NCI-H1105 (cell line): ENCODE measurements around the gene SYNE2.

Source experiments
- DNase-seq: peaks from one replicate; lab custom pipeline; 2025; lab: John Stamatoyannopoulos, UW

Gene SYNE2

GRCh38 chr14:63911404-63911803 lies 58.6 kb downstream of the SYNE2 start:
- DNase-seq: no peak

GRCh38 chr14:63912286-63912685 lies 59.5 kb downstream of the SYNE2 start:
- DNase-seq: no peak

DNA sequence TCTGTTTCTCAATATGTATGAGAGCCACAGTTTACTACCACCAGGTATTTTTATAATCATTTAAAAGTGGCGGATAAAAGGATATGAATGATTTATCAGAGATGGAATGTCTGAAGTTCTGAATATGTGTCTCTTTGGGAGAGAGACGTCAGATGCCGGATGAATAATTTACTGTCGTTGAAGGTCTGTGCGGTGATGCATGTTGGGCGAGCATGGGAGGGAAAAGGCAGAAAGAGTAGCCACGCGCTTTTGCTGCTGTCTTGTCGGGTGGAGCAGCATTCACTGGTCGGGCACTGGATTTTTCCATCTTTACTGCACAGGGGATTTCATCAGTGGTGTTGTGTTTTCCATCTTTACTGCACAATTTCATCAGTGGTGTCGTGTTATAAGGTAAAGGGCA lies 65.6 kb downstream of the SYNE2 start:
- DNase-seq: no peak

- no peak for DNase-seq
These were observed 70.1 kb downstream of the SYNE2 start for GRCh38 chr14:63922696-63923421.

GRCh38 chr14:63923422-63923752 lies 70.6 kb downstream of the SYNE2 start:
- DNase-seq: no peak

DNA sequence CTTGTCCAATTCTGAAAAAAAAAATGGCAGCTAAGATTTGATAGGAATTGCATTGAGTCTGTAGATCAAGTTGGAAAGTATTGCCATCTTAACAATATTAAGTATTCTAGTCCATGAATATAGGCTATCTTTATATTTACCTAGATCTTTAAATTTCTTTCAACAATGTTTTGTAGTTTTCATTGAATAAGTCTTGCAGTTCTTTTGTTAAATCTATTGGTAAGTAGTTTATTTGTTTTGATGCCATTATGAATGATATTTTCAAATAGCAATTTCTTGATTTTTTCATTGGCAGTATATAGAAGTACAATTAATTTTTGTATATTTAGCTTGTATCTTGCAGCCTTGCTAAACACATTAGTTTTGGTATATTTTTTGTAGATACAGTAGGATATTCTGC lies 71.6 kb downstream of the SYNE2 start:
- no peak for DNase-seq

GRCh38 chr14:63926641-63927040 lies 73.8 kb downstream of the SYNE2 start:
- DNase-seq: no peak

DNA sequence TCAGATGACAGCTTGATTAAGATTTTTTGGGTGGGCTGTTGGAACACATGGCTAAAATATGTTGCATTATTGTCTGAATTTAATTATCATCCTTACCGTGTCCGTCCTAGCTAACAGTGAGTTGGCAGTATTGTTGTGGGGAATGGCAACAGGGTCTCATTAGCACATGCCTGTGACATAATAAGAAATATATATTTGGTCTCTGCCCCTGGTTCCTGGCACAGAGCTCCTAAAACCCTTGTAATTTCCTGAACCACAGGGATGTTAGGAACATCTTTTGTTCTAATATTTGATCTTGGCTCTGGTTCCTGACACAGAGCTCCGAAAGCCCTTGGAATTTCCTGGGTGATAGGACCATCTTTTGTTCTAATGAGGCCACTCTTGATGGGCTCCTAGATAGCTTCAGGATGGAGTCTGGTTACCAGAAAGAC lies 76.0 kb downstream of the SYNE2 start:
- no peak for DNase-seq

GRCh38 chr14:63933110-63933509 lies 80.3 kb downstream of the SYNE2 start:
- no peak for DNase-seq

GRCh38 chr14:63933711-63934110 lies 80.9 kb downstream of the SYNE2 start:
- no peak for DNase-seq

- no peak for DNase-seq
These were observed 85.6 kb downstream of the SYNE2 start for GRCh38 chr14:63938198-63939005.

DNA sequence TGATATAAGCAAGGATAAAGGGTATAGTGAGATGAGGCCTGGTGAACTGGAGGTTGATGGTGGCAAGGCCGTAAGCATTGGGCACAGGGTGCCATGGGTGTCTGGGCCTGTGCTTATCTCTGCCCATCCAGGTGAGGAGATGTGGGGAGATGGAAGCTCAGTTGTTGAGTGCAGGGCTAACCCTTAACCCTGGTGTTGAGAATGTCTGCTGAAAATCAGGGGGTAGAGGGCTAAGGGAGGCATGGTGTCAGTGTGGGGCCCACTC lies 86.1 kb downstream of the SYNE2 start:
- no peak for DNase-seq

GRCh38 chr14:63940387-63940786 lies 87.6 kb downstream of the SYNE2 start:
- DNase-seq: no peak

DNA sequence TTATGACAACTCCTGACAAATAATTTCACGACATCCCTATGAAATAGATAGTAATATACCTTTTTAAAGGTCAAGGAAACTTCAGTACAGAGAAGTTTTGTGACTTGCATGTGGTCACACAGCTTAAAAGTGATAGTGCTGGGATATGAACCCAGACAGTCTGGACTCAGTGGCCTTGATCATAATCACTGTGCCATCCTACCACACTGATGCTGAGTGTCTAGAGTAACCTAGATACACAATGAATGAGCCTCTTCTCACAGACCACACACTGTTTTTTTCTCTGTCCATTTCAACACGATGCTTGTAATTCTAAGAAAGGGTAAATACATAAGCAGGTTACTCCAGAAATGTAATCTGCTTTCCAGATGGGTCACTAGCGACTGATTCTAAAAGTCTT lies 88.2 kb downstream of the SYNE2 start:
- DNase-seq: no peak

DNA sequence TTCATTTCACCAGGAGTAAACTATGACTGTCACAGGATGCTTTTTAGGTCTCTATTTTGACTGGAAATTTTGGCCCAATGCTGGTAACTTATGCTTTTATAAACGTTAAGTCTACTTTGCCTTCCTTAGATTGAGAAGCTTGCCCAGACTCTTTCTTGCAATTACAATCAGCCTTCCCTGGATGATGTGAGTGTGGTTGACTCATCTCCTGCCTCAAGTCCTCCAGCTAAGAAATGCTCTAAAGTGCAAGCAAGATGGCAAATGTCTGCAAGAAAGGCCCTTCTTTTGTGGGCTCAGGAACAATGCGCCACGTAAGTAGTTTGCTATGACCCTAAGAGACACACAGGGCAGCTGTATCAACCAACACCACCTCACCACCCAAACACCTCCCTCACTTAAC lies 96.9 kb downstream of the SYNE2 start:
- DNase-seq: no peak

GRCh38 chr14:63951021-63951420 lies 98.2 kb downstream of the SYNE2 start:
- no peak for DNase-seq

DNA sequence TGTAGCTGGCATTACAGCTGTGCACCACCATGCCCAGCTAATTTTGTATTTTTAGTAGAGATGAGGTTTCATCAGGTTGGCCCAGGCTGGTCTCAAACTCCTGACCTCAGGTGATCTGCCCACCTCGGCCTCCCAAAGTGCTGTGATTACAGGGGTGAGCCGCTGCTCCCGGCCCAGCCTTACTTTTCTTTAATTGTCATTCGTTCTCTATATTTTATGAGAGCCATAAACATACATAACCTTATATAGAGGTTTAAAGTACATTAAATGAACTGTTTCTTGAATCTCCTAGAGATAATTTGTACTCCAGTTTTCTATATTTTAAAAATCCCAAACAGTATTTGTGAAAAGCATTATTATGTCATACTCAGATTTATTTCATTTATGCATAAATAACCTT lies 98.6 kb downstream of the SYNE2 start:
- DNase-seq: no peak

GRCh38 chr14:63952053-63952932 lies 99.5 kb downstream of the SYNE2 start:
- no peak for DNase-seq

DNA sequence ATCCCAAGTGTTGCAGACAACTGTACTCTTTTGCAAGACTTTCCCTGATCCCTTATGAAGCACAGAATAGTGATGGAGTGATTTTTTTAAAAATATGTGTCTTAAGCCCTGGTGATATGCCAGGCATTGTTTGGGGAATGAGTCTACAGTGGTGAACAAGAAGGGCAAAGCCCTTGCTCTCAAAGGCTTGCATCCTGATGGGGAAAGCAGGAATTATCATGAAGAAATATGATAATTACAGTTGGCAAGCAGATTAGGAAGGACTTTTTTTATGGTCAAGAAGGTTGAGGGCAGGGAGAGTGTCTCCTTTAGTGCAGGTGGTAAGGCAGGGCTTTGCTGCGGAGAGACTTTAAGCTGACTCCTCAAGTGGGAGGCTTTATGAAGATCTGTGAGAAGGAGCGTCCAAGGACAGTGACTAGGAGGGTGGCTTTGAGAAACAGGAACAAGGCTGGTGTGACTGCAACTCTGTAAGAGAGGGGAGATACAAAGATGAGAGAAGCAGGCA lies 100.2 kb downstream of the SYNE2 start:
- no peak for DNase-seq

DNA sequence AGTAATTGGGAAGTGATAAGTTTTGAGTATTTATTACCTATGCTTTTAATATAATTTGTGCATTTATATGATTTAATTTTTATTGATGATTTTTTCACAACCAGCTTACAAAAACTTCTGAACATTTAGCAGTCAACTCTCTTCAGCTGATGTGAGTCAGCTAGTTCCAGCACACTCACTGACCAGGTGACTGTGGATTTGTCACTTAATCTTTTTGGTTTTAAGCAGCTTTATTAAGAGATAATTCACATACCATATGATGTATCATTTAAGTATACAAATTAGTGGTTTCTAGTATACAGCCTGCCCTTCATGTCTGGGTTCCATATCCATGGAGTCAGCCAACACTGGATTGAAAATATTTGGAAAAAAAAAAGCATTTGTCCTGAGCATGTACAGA lies 103.5 kb downstream of the SYNE2 start:
- DNase-seq: no peak

DNA sequence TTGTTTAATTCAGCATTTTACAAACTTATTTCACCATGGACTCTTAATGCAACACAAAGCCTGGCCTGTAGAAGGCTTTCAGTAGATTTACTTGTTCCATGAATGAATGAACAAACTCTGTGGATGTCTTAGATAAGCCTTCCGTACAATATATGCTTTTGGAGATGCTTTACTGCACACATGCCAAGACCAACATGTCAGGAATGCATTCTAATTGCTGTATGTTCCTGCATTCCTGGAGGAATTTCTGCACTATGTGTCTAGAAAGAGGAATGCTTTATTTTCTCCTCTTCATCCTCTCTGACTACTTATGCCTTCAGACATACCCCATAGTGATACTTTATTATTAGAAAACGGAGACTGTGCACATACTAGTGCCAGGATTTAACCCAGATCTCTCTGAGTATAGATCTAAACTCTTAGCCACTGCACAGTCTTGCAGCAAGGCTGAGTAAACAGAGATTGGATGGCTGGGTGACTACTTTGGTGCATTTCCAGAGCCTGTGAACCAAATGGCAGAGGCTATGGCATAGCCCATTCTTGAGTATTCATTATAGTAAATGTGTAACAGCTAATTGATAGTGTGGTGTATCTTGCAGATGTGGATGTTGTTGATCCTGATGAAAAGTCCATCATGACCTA lies 108.2 kb downstream of the SYNE2 start:
- no peak for DNase-seq

DNA sequence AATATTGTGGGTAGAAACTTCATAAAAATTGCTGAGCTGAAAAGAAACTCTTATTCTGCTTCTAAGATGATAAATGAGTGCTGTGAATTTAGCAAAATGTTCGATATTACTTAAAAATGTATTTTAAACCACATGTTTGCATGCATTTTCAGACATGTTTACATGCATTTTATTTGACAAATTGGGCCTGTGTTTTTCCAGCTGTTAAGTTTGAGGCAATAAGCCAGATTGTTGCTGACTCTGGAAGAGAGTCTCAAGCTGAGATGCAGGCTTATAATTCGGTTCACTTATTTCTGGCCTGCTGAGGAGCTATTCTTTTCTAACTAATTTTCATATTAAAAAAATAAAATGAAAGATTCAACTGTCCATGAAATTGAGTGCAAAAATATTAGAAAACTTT lies 110.1 kb downstream of the SYNE2 start:
- DNase-seq: no peak
